ENCODE results near the gene NRL. TPM values are rescaled to one million over a fixed set of nuclear protein-coding genes. Genes with fewer than 3 reads are reported as not detected.
A peak's percentile ranks its signal among the peaks of the same experiment; 100 is the strongest.

Gene NRL
- total and polyA plus RNA-seq, 9 of the 15 experiments (the other 6 are each of a cell fraction or from before 2014, with no cell fraction given) = 0.07 to 2.7 (median 1.4) TPM; not detected in 1

DNA sequence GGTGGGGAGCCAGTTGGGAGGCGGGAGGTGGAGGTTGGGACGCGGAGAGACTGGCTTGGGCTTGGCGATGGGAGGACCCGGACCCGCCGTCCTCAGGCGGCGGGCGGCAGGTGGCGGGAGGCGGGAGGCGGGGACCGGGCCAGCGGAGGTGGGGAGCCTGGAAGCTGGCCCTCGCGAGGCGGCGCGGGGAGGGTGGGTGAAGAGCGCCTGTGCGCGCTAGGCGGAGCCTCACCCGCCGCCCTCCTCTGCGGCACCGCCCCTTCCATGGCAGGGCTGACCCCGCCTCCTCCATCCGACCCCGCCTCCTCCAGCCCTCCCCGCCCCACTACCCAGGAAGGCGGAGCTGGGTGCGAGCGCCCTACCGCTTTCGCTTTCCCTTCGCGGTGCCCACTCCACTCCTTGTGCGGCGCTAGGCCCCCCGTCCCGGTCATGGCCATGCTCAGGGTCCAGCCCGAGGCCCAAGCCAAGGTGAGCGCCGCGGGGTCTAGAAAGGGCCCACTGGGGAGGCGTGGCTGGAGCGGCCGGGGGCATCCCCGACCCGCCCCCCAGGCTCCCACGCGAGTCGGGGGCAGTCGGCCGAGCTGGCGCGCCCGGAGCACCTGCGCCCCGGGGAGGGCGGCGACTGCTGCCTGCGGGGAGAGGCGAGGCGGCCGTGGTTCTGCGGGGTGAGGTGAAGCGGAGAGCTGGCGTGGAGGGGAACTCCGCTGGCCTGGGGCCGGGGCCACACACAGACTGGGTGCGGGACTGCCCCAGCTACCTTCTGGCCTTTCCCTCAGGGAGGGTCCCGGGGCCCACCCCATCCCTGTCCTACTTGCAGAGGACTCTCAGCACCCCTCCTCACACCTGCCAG is 21.3 kb upstream of the NRL start, which contains the start of gene PSME1 (continued):
- TF ChIP-seq, protein P1, sequence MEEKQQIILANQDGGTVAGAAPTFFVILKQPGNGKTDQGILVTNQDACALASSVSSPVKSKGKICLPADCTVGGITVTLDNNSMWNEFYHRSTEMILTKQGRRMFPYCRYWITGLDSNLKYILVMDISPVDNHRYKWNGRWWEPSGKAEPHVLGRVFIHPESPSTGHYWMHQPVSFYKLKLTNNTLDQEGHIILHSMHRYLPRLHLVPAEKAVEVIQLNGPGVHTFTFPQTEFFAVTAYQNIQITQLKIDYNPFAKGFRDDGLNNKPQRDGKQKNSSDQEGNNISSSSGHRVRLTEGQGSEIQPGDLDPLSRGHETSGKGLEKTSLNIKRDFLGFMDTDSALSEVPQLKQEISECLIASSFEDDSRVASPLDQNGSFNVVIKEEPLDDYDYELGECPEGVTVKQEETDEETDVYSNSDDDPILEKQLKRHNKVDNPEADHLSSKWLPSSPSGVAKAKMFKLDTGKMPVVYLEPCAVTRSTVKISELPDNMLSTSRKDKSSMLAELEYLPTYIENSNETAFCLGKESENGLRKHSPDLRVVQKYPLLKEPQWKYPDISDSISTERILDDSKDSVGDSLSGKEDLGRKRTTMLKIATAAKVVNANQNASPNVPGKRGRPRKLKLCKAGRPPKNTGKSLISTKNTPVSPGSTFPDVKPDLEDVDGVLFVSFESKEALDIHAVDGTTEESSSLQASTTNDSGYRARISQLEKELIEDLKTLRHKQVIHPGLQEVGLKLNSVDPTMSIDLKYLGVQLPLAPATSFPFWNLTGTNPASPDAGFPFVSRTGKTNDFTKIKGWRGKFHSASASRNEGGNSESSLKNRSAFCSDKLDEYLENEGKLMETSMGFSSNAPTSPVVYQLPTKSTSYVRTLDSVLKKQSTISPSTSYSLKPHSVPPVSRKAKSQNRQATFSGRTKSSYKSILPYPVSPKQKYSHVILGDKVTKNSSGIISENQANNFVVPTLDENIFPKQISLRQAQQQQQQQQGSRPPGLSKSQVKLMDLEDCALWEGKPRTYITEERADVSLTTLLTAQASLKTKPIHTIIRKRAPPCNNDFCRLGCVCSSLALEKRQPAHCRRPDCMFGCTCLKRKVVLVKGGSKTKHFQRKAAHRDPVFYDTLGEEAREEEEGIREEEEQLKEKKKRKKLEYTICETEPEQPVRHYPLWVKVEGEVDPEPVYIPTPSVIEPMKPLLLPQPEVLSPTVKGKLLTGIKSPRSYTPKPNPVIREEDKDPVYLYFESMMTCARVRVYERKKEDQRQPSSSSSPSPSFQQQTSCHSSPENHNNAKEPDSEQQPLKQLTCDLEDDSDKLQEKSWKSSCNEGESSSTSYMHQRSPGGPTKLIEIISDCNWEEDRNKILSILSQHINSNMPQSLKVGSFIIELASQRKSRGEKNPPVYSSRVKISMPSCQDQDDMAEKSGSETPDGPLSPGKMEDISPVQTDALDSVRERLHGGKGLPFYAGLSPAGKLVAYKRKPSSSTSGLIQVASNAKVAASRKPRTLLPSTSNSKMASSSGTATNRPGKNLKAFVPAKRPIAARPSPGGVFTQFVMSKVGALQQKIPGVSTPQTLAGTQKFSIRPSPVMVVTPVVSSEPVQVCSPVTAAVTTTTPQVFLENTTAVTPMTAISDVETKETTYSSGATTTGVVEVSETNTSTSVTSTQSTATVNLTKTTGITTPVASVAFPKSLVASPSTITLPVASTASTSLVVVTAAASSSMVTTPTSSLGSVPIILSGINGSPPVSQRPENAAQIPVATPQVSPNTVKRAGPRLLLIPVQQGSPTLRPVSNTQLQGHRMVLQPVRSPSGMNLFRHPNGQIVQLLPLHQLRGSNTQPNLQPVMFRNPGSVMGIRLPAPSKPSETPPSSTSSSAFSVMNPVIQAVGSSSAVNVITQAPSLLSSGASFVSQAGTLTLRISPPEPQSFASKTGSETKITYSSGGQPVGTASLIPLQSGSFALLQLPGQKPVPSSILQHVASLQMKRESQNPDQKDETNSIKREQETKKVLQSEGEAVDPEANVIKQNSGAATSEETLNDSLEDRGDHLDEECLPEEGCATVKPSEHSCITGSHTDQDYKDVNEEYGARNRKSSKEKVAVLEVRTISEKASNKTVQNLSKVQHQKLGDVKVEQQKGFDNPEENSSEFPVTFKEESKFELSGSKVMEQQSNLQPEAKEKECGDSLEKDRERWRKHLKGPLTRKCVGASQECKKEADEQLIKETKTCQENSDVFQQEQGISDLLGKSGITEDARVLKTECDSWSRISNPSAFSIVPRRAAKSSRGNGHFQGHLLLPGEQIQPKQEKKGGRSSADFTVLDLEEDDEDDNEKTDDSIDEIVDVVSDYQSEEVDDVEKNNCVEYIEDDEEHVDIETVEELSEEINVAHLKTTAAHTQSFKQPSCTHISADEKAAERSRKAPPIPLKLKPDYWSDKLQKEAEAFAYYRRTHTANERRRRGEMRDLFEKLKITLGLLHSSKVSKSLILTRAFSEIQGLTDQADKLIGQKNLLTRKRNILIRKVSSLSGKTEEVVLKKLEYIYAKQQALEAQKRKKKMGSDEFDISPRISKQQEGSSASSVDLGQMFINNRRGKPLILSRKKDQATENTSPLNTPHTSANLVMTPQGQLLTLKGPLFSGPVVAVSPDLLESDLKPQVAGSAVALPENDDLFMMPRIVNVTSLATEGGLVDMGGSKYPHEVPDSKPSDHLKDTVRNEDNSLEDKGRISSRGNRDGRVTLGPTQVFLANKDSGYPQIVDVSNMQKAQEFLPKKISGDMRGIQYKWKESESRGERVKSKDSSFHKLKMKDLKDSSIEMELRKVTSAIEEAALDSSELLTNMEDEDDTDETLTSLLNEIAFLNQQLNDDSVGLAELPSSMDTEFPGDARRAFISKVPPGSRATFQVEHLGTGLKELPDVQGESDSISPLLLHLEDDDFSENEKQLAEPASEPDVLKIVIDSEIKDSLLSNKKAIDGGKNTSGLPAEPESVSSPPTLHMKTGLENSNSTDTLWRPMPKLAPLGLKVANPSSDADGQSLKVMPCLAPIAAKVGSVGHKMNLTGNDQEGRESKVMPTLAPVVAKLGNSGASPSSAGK (IDR thresholded peaks at IDR 0.05) = no peak
- peak; percentile 96 for TF ChIP-seq IRF2 (CRISPR knock-in tag; IDR thresholded peaks at IDR 0.05)
- peak; percentile 60 for TF ChIP-seq ZFX (CRISPR knock-in tag; IDR thresholded peaks at IDR 0.05)
- TF ChIP-seq MTA3 (IDR thresholded peaks at IDR 0.05; ENCODE audit: borderline replicate concordance) = 0 out of 2 replicates have a peak, but pooled peaks have one; percentile 53
- TF ChIP-seq SNRNP70 (optimal IDR thresholded peaks at IDR 0.05; ENCODE audit: low read depth, low read length) = no peak
- TF ChIP-seq SP1 (CRISPR knock-in tag; IDR thresholded peaks at IDR 0.05) = peak; percentile 31; the same call in 1 of the 2 replicates
- TF ChIP-seq KDM5B (IDR thresholded peaks at IDR 0.05; ENCODE audit: insufficient replicate concordance, low read depth, low read length) = peak; percentile 23
- no peak for TF ChIP-seq PHB2 (IDR thresholded peaks at IDR 0.05; ENCODE audit: low read depth)
- no peak for TF ChIP-seq FOXA1 (IDR thresholded peaks at IDR 0.05; ENCODE audit: borderline replicate concordance)
- TF ChIP-seq MAFK (IDR thresholded peaks at IDR 0.05; ENCODE audit: low read length) = no peak
- TF ChIP-seq ZNF23 (CRISPR knock-in tag; IDR thresholded peaks at IDR 0.05) = no peak
- TF ChIP-seq ATF1 (CRISPR knock-in tag; IDR thresholded peaks at IDR 0.05) = no peak
- no peak for TF ChIP-seq ATF1 (tag; IDR thresholded peaks at IDR 0.05)
- peak; percentile 74; the same call in 1 of the 2 replicates for TF ChIP-seq PHF8 (IDR thresholded peaks at IDR 0.05; ENCODE audit: borderline replicate concordance, low read length)
- TF ChIP-seq BDP1 (IDR thresholded peaks at IDR 0.05; ENCODE audit: insufficient read depth, insufficient read length) = no peak
